NCI-H1694 (cell line): Measurements from ENCODE around the gene MUL1.

ENCODE experiments used
- DNase-seq: peaks from one replicate; lab custom pipeline; 2025; lab: John Stamatoyannopoulos, UW

The MUL1 gene

GRCh38 chr1:20485527-20486456 is 22.2 kb downstream of the MUL1 start, which contains the start of gene CAMK2N1:
CAMK2N1 (minus strand) TSS chr1:20486210; CDS start chr1:20485379, 831 bp downstream.
- DNase-seq = no peak

GRCh38 chr1:20484519-20485462 is 23.2 kb downstream of the MUL1 start:
- DNase-seq = no peak

- DNase-seq = no peak
Measured at GRCh38 chr1:20483833-20484518, 24.0 kb downstream of the MUL1 start.

- peak; percentile 39 for DNase-seq
Measured at GRCh38 chr1:20483098-20483832, 24.7 kb downstream of the MUL1 start.

- DNase-seq = no peak
Measured at GRCh38 chr1:20481643-20482498, 26.1 kb downstream of the MUL1 start.

GRCh38 chr1:20480951-20481617 is 26.9 kb downstream of the MUL1 start:
- no peak for DNase-seq

GRCh38 chr1:20480243-20480944 is 27.6 kb downstream of the MUL1 start:
- DNase-seq = no peak

GRCh38 chr1:20479840-20480239 is 28.1 kb downstream of the MUL1 start:
- no peak for DNase-seq

- no peak for DNase-seq
Measured at GRCh38 chr1:20478057-20478635, 29.8 kb downstream of the MUL1 start.

- DNase-seq = no peak
Measured at GRCh38 chr1:20477348-20478056, 30.4 kb downstream of the MUL1 start.

GRCh38 chr1:20476265-20477038 is 31.5 kb downstream of the MUL1 start:
- DNase-seq = no peak

- no peak for DNase-seq
Measured at GRCh38 chr1:20474996-20475395, 33.0 kb downstream of the MUL1 start.

GRCh38 chr1:20474333-20474975 is 33.5 kb downstream of the MUL1 start:
- no peak for DNase-seq

- no peak for DNase-seq
Measured at GRCh38 chr1:20473894-20474293, 34.1 kb downstream of the MUL1 start.

- no peak for DNase-seq
Measured at GRCh38 chr1:20472860-20473711, 34.9 kb downstream of the MUL1 start.

GRCh38 chr1:20472121-20472520 is 35.8 kb downstream of the MUL1 start:
- DNase-seq = no peak
